Peyer's patch (tissue), 4 donors: ENCODE measurements around the gene JPT1. TPM values are rescaled to one million over a fixed set of nuclear protein-coding genes. Genes with fewer than 3 reads are reported as not detected.

Source experiments
- DNase-seq, 3 donors: peaks; one replicate each; pipeline ENCODE4 v3.0.0-alpha.2; 2017 to 2019
- H3K27ac ChIP-seq, 4 donors: fragments of 200-600 bp; sonication (generic); one replicate each; pipeline ENCODE4 v1.5.1; 2016 to 2019
- H3K27me3 ChIP-seq, 2 donors: fragments of 200-600 bp; sonication (generic); one replicate each; pipeline ENCODE4 v1.5.1; 2019
- H3K36me3 ChIP-seq, 3 donors: fragments of 200-600 bp; sonication (generic); one replicate each; pipeline ENCODE4 v1.5.1; 2016 to 2019
- H3K4me1 ChIP-seq, 4 donors: fragments of 200-600 bp; sonication (generic); one replicate each; pipeline ENCODE4 v1.5.1; 2016 to 2019
- H3K4me3 ChIP-seq, 4 donors: fragments of 200-600 bp; sonication (generic); 1 replicate in 3 of 4; 2 replicates in 1 of 4; pipeline ENCODE4 v1.5.1; 2016 to 2019; ENCODE audit warnings: mild to moderate bottlenecking in 1 of 4
- H3K9me3 ChIP-seq, 4 donors: fragments of 200-600 bp; sonication (generic); one replicate each; pipeline ENCODE4 v1.5.1; 2016 to 2019; ENCODE audit warnings: mild to moderate bottlenecking in 1 of 4
- POLR2A ChIP-seq, 2 donors: fragments of 450-650 bp; IDR thresholded peaks; one replicate each; pipeline ENCODE4 v1.5.1; 2017; ENCODE audit warnings: antibody characterized with exemption in 2 of 2, mild to moderate bottlenecking in 2 of 2, moderate library complexity in 2 of 2
- small RNA-seq, 2 donors: library from RNA; depleted of rRNA; stranded (forward); fragments of <200 nt; gene quantifications; one replicate each; pipeline ENCODE3, GENCODE V24; 2016
- total RNA-seq, 4 donors: library from RNA; depleted of rRNA; stranded (reverse); fragments of >200 nt; gene quantifications; one replicate each; pipeline ENCODE4 v1.1.0, GENCODE V29; 2016
- TF ChIP-seq, protein P1 (sequence below), 6 experiments: fragments of 450-650 bp in 4 of 6; fragments of 200-600 bp in 2 of 6; sonication (generic) in 1 of 6; IDR thresholded peaks; one replicate each; pipeline ENCODE4 v1.5.1; 2017 to 2019; ENCODE audit warnings: antibody characterized with exemption in 6 of 6, mild to moderate bottlenecking in 3 of 6, moderate library complexity in 1 of 6

Gene JPT1
- total RNA-seq, 4 donors from 2014 or later, result 132 to 261 (median 202) TPM

- peak overlapping the region; percentile 80 to 100 (median 89) for H3K27ac ChIP-seq
- H3K4me1 ChIP-seq, result peaks cover 0 to 54% (median 10%) of the 10 kb centered on the region in 4 donors
- no peak for DNase-seq
- no peaks in the 10 kb centered on the region for H3K9me3 ChIP-seq
- TF ChIP-seq, protein P1, sequence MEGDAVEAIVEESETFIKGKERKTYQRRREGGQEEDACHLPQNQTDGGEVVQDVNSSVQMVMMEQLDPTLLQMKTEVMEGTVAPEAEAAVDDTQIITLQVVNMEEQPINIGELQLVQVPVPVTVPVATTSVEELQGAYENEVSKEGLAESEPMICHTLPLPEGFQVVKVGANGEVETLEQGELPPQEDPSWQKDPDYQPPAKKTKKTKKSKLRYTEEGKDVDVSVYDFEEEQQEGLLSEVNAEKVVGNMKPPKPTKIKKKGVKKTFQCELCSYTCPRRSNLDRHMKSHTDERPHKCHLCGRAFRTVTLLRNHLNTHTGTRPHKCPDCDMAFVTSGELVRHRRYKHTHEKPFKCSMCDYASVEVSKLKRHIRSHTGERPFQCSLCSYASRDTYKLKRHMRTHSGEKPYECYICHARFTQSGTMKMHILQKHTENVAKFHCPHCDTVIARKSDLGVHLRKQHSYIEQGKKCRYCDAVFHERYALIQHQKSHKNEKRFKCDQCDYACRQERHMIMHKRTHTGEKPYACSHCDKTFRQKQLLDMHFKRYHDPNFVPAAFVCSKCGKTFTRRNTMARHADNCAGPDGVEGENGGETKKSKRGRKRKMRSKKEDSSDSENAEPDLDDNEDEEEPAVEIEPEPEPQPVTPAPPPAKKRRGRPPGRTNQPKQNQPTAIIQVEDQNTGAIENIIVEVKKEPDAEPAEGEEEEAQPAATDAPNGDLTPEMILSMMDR (IDR thresholded peaks at IDR 0.05), result no peak
- TF ChIP-seq POLR2A (IDR thresholded peaks at IDR 0.05), result no peak
- H3K27me3 ChIP-seq, result no peaks in the 10 kb centered on the region
- no peaks in the 10 kb centered on the region for H3K36me3 ChIP-seq
- H3K4me3 ChIP-seq, result peak overlapping the region; percentile 52 to 88 (median 71)
These were observed 67.1 kb downstream of the JPT1 start for GRCh38 chr17:75087182-75087557.

DNA sequence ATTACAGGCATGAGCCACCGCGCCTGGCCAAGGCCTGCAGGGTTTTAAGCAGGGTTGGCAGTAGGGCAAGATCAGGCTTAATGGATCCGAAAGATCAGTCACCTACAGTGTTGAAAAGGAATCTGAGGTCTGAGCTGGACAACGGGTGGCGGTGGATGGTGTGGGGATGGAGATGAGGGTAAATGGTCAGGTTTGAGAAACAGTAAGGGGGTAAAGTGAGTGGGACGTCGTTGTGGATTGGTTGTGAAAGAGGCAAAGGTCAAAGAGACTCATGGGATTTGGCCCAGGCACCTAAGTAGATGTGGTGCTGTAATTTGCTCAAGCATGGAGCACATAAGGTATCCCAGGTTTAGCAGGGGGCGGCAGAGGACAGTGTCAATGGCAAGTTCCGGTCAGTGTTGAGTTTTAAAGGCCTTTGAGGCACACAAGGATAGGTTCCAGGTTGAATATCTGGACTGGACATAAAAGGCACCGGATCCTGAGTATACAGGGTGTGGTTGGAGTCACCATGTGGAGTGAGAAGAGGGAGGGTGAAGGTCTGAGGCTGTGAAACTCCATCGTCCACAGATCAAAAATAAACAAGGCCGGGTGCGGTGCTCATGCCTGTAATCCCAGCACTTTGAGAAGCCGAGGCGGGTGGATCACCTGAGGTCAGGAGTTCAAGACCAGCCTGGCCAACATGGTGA lies 67.7 kb downstream of the JPT1 start:
- DNase-seq, result peak in 2 of 3 donors; percentile 65 to 72
- H3K4me1 ChIP-seq, result peaks cover 0 to 51% (median 10%) of the 10 kb centered on the region in 4 donors
- peak overlapping the region in 3 of 4 donors; percentile 83 to 100 (median 95) for H3K27ac ChIP-seq
- no peaks in the 10 kb centered on the region for H3K27me3 ChIP-seq
- H3K36me3 ChIP-seq, result no peaks in the 10 kb centered on the region
- no peaks in the 10 kb centered on the region for H3K9me3 ChIP-seq
- H3K4me3 ChIP-seq, result no peak overlapping the region
- peak in 1 of 2 donors; percentile 40 for TF ChIP-seq POLR2A (IDR thresholded peaks at IDR 0.05)
- TF ChIP-seq, protein P1 (IDR thresholded peaks at IDR 0.05), result no peak

Small RNAs within 50 kb of the gene (small RNA-seq; reads per million reads assigned to genes)
- 0 reads per million in 2 donors for gene RF00019

Other genes starting within 250 kb of the JPT1 start
- 1 to 10 TPM in 3 of 4 donors, not detected in 1; 1.6 to 3.7 (median 2.3) TPM for gene USH1G, start 231.3 kb downstream of the JPT1 start, total RNA-seq
- gene OTOP2, start 230.2 kb downstream of the JPT1 start, total RNA-seq, result 10 to 100 TPM in 1 of 4 donors, 1 to 10 TPM in 2, not detected in 1; 4.6 to 11.9 (median 8.8) TPM
- 1 to 10 TPM in 3 of 4 donors, not detected in 1; 5.2 to 9.3 (median 8.5) TPM for gene OTOP3, start 218.6 kb downstream of the JPT1 start, total RNA-seq
- gene HID1, start 181.8 kb downstream of the JPT1 start, total RNA-seq, result 100 to 1,000 TPM in 3 of 4 donors, 10 to 100 TPM in 1; 80.0 to 148 (median 124) TPM
- gene CDR2L, start 166.9 kb downstream of the JPT1 start, total RNA-seq, result 10 to 100 TPM in 3 of 4 donors, 1 to 10 TPM in 1; 7.4 to 80.7 (median 53.9) TPM
- 10 to 100 TPM; 17.3 to 42.7 (median 32.2) TPM for gene MRPL58, start 141.8 kb downstream of the JPT1 start, total RNA-seq
- gene ATP5PD, start 107.5 kb downstream of the JPT1 start, total RNA-seq, result 100 to 1,000 TPM; 202 to 302 (median 247) TPM
- gene KCTD2, start 107.3 kb downstream of the JPT1 start, total RNA-seq, result 10 to 100 TPM; 14.9 to 23.5 (median 20.4) TPM
- gene SLC16A5, start 66.6 kb downstream of the JPT1 start, total RNA-seq, result 100 to 1,000 TPM in 3 of 4 donors, 10 to 100 TPM in 1; 47.9 to 211 (median 147) TPM
- 10 to 100 TPM in 3 of 4 donors, 1 to 10 TPM in 1; 4.1 to 27.0 (median 24.1) TPM for gene ARMC7, start 44.5 kb downstream of the JPT1 start, total RNA-seq
- 100 to 1,000 TPM; 151 to 176 (median 156) TPM for gene NT5C, start 22.8 kb downstream of the JPT1 start, total RNA-seq
- 10 to 100 TPM; 22.5 to 52.8 (median 37.4) TPM for gene SUMO2, start 28.4 kb upstream of the JPT1 start, total RNA-seq
- 10 to 100 TPM; 34.0 to 52.8 (median 36.7) TPM for gene NUP85, start 51.2 kb upstream of the JPT1 start, total RNA-seq
- gene GGA3, start 107.1 kb upstream of the JPT1 start, total RNA-seq, result 100 to 1,000 TPM in 1 of 4 donors, 10 to 100 TPM in 3; 34.0 to 153 (median 77.0) TPM
- gene MRPS7, start 107.4 kb upstream of the JPT1 start, total RNA-seq, result 10 to 100 TPM; 23.9 to 53.6 (median 45.3) TPM
- gene MIF4GD, start 116.7 kb upstream of the JPT1 start, total RNA-seq, result 10 to 100 TPM; 14.5 to 35.5 (median 18.9) TPM
- 10 to 100 TPM in 3 of 4 donors, 1 to 10 TPM in 1; 8.2 to 24.8 (median 17.0) TPM for gene SLC25A19, start 134.9 kb upstream of the JPT1 start, total RNA-seq